COR-L47 (cell line): Measurements from ENCODE around the gene SH3GLB2.
"Not testable (repeated sequence)": the region's sequence is repeated elsewhere in the genome, so short reads cannot be mapped to it uniquely, and the experiment has no call there.

Source experiments
- DNase-seq: peaks from one replicate; lab custom pipeline; 2025; lab: John Stamatoyannopoulos, UW

SH3GLB2 gene

GRCh38 chr9:129053020-129053419, 24.9 kb upstream of the SH3GLB2 start:
- no peak for DNase-seq

DNA sequence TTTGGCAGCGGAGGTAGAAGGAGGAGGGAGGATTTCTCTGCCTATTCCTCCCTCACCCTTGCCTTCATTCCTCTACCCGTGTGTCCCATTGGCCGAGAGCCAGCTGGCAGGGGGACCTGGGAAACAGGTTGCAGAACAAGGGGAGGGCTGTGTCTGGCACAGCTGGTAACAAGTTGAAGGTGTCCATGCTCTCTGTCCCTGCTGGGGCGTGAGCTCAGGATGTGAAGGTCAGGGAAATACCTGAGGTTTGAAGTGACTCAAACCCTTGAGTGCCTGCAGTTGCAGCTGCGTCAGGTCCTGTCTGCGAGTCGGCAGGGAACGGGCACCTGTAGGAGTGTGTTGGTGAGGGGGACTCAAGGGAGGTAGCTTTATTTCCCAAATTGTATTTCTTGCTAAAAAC, 24.5 kb upstream of the SH3GLB2 start:
- DNase-seq: peak; percentile 42

GRCh38 chr9:129042016-129042415, 13.9 kb upstream of the SH3GLB2 start:
- no peak for DNase-seq

DNA sequence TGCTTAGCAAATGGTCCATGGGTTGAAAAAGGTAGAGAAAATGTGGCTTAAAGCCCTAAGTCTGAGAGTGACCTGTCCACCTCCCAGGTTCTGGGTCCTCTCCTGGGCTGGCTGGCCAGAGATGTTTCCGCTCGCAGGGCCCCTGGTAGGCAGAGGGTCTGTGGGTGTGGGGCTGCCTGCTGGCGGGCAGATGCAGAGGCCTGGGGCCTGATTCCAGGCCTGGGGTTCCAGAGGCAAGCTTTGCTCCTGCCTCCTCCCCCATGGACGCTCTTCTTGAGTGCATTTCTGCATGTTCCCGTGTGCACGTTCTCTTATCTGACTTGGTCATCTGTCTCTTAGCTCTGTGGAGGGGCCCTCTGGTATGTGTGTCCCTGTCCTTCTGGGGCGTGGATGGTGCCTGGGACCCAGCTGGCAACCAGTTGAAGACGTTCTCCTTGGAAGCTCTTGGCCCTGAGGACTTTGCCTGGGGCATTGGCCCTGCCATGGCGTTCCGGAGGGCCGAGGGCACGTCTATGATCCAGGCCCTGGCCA, 12.0 kb upstream of the SH3GLB2 start:
- DNase-seq: no peak

GRCh38 chr9:129038109-129038852, 10.2 kb upstream of the SH3GLB2 start:
- DNase-seq: no peak

DNA sequence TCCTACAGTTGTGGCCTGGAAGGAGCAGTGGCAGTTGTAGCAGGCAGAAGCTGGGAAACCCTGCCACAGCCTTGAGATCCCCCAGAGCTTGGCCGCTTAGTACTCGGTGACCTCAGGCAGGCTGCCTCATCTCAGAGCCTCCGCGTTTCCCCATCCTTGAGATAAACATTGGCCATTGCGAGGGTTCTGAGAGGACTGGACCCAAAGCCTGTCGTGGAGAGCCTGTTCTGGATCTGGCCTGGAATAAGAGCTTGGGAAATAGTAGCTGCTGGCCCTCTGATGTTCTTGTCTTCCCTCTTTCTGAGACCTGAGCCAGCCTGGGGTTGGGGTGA, 9.6 kb upstream of the SH3GLB2 start:
- no peak for DNase-seq

DNA sequence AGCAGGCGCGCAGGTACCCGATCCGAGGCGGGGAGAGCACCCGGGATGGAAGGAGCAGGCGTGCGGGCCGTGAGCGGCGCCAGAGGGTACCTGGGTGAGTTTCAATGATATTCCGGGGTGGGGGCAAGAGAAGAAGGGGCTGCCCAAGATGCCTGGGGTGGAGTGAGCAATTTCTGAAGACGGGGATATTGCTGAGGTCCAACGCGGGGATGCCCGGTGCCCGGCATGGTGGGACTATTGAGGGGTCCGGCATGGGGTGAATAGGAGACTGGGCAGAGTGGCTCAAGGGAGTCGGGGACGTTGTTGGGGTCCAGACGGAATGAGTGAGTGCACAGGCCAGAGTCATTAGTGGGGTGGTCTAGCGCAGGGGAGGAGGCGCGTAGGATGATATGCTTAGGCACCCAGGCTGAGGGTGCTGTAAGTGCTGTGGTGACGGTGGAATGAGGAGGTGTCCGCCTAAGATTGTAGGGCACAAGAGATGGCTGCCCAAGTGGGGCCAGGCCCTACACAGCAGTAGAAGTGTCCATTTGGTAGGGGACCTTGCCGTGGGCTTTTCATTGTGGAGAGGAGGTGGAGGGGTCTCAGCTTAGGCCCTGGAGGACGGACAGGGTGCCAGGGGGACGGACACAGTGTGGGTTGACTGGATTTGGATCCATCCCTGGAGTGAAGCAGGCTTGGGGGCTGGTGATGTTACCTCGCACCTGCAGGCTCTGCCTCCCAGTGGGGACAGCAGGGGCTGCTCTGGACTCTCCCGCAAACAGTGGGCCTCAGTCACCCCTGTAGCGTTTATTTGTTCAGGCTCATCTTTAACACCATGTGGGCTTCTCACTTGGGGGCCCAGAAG, 9.0 kb upstream of the SH3GLB2 start:
- DNase-seq: no peak

DNA sequence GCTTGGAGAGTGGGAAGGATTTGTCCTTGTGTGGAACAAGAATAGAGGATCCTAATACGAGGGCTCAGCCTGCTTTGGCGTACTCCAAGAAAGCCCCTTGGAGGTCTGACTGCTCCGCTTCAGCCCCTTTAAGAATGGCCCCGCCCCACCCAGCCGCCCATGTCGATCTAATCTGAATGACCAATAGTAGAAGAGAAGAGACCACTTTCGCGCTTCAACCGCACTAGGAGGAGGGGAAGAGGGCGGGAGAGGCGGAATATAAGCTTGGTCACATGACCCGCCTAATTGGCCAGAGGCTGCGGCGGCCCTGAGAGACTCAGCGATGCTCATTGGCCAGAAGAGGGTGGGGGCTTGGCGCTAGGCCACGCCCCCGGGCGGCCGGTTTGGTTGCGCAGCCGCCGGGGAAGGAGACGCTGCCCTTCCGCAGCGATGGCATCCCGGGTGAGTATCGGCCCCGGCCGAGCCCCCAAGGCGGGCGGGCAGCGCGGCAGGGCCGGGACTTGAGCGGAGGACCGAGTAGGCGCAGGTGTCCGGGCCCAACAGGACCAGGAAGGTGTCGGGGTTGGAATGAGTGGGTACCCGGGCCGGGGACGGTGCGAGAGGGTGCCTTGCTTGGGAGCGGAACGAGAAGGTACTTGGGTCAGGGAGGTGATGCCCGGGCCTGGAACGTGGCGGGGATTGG, 8.3 kb upstream of the SH3GLB2 start, which contains the start of gene MIGA2:
Gene MIGA2 (plus strand): TSS at position 386 of the 682 bp plus-strand sequence. CDS start 3,969 bp downstream, outside the sequence.
- DNase-seq: peak; percentile 99

GRCh38 chr9:129035838-129036237, 7.7 kb upstream of the SH3GLB2 start:
- not testable (repeated sequence) for DNase-seq

DNA sequence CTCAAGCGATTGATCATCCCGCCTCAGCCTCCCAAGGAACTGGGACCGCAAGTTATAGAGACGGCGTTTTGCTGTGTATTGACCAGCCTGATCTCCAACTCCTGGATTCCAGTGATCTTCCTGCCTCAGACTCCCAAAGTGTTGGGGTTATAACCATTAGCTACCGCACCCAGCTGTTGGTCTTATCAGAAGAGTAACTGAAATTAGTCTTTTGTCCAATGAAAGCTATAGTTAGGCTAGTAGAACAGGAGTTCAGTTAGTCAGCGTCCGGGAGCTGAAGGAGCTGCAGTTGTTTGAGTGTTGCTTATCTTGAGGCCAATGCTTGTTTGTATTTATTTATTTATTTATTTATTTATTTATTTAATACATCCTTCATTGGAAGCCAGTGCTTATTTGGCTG, 5.1 kb upstream of the SH3GLB2 start:
- no peak for DNase-seq

GRCh38 chr9:129032541-129033159, 4.5 kb upstream of the SH3GLB2 start:
- DNase-seq: no peak

GRCh38 chr9:129031514-129031913, 3.4 kb upstream of the SH3GLB2 start:
- DNase-seq: no peak

GRCh38 chr9:129030191-129030590, 2.1 kb upstream of the SH3GLB2 start:
- no peak for DNase-seq

- peak; percentile 80 for DNase-seq
Observed at GRCh38 chr9:129027685-129028191, 393 bp downstream of the SH3GLB2 start.

DNA sequence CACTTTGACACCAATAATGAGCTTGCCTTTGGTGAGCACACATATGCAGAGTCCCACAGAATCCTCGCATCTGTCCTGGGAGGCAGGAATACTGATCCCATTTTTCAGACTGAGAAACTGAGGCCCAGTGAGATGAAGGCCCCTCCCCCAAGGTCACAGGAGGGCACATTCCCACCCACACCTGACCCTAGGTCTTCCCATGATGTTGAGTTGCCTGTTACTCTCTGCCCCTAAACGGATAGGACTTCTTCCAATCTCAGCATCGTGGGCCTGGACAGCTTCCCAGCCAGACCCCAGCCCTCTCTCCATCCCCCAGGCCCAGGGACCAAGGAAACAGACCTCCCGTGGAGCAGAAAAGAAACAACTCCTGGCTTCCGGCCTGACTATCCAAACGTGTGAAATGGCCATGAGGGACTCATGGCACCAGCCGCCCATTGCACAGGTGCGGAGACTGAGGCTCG, 877 bp downstream of the SH3GLB2 start:
- DNase-seq: peak; percentile 41

GRCh38 chr9:129026442-129027223, 1.5 kb downstream of the SH3GLB2 start:
- peak; percentile 51 for DNase-seq

DNA sequence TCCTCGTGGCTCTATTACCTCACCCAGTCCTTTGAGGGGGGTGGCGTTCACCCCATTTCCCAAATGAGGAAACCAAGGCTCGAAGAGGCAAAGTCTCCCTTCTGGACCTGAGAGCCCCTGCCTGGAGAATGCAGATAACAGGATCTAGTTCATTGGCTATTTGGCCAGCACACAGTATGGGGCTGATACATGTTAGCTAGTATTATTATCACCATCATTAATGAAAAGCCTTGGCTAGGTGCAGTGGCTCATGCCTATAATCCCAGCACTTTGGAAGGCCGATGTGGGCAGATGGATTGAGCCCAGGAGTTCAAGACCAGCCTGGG, 4.3 kb downstream of the SH3GLB2 start:
- DNase-seq: no peak

DNA sequence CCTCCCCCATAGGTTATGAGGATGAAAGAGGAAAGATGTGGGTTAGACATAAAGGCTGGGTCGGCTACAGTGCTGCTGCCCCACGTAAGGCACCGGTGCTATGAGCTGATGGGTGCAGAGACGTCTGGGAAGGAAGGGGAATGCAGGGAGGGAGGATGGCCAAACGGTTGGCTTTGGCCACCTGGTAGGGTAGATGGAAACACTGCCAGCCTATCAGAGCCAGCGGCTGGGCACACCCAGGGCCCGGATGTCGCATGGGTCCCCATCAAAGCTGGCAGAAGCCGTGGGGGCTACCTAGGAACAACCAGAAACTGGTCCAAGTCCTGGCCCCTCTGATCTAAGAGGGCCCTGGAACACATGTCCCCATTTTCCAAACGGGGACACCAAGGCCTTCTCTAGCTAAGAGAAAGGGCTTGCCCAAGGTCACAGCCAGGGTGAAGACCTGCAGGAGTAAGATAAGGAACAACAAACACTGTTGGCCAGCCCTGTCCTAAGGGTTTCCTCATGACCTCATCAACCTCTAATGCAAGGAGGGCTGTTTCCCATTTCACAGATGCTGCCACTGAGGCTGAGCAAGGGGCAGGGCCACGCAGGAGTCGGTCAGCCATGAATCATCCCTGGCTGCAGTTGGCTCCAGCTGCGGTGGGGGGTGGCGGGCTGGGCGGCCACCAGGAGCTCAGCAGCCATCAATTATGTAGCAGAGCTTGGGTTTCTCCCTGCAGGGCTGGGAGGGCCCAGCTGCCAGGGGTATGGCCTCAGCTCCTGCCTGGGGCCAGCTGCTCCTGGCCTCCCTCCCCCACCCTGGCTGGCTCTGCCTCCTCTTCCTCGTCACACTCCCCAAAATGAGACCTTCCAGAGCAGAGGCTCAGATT, 4.9 kb downstream of the SH3GLB2 start:
- DNase-seq: peak; percentile 67

DNA sequence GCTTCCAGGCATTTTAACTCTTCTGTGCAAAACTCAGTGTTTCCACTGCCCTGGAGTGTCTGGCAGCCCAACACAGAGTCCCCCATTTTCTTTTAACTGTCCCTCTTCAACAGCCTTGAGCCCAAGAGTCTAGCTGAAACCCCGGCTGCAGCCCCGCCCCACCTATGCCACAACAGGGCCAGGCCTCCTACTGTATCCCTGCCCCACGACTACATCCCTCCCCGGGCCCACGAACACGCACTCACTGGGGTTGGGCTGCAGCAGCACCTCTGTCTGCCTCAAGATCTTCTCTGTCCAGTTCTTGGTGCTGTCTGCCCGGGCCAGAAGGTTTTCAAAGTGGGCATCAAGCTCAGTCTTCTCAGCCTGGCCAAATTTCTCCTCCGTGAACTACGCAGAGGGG, 6.1 kb downstream of the SH3GLB2 start:
- no peak for DNase-seq

DNA sequence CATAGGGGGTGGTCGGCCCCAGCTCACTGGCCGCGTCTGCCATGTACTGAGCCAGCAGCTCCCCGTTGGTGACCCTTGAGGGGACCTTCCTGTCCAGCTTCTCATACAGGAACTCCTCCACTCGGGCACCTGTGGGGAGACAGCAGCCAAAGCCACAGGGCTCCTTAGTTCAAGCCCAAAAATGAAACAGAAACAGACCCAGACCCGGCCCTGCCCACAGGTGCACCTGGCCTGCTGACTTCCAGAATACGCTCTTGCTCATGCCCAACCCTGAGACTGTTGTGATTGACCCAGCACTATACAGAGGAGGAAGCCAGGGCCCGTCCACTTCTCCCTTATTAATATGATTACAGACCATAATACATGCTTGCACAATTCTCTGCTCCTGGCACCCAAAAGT, 7.0 kb downstream of the SH3GLB2 start:
- DNase-seq: no peak
